HCT116 (cell line): ENCODE measurements around the gene SIK3. TPM values are rescaled to one million over a fixed set of nuclear protein-coding genes. Genes with fewer than 3 reads are reported as not detected.

Experiments used
- ATAC-seq: fragments of 200-7000 bp; cut with Tn5 transposase; 2 replicates; pipeline ENCODE4 v1.9.1; 2020; ENCODE audit warnings: mild to moderate bottlenecking, moderate library complexity
- BruUV-seq: library from RNA; stranded (reverse); fragments of 400-500 nt; replicated peaks from 2 replicates; lab custom pipeline; 2021; lab: Mats Ljungman, UMichigan
- CTCF ChIA-PET: fragments of 300-600 bp; sonication (Branson Sonifier 250); formaldehyde crosslinking; loops from one replicate; lab custom pipeline; 2021; ENCODE audit warnings: antibody characterized with exemption; lab: Charles Lee
- POLR2A ChIA-PET: fragments of 300-600, 350-600 bp; sonication (Branson Sonifier 250); formaldehyde crosslinking; loops from one replicate; lab custom pipeline; 2021; ENCODE audit warnings: antibody characterized with exemption; lab: Charles Lee
- RAD21 ChIA-PET, 2 experiments: fragments of 300-600 bp; sonication (Branson Sonifier 250); formaldehyde crosslinking; loops; one replicate each; lab custom pipeline; 2023; ENCODE audit warnings: low total read pairs in 2 of 2; ENCODE audit not compliant: uncharacterized antibody in 2 of 2, unreplicated experiment in 2 of 2, low non-redundant PET in 1 of 2; lab: Charles Lee
- DNase-seq: peaks from one replicate; pipeline ENCODE4 v3.0.0-alpha.2; 2010; ENCODE audit warnings: low read depth, low spot score
- H2AFZ ChIP-seq: fragments of 200-600 bp; shearing (Covaris generic), sonication (generic); 2 replicates; pipeline ENCODE4 v1.6.1; 2017; ENCODE audit warnings: low read depth, mixed run types, mixed read lengths, antibody characterized with exemption, low read length; ENCODE audit not compliant: poor library complexity, severe bottlenecking
- H3K27ac ChIP-seq: 2 replicates; pipeline ENCODE4 v1.5.1; 2012; ENCODE audit warnings: low read depth, low read length
- H3K27me3 ChIP-seq: fragments of 200-600 bp; sonication (generic); 2 replicates; pipeline ENCODE4 v1.6.1; 2016; ENCODE audit warnings: mixed run types, low read length, mixed read lengths; ENCODE audit not compliant: insufficient read depth
- H3K36me3 ChIP-seq, 2 experiments: fragments of 200-500 bp in 1 of 2; fragments of 200-600 bp in 1 of 2; sonication (Bioruptor generic) in 1 of 2; sonication (generic) in 1 of 2; 2 replicates each; pipeline versions ENCODE4 v1.5.1 to v1.6.1; 2014 to 2016; ENCODE audit warnings: low read length in 2 of 2, inconsistent platforms in 1 of 2, mixed read lengths in 1 of 2, mixed run types in 1 of 2; ENCODE audit not compliant: insufficient read depth in 2 of 2, control insufficient read depth in 1 of 2
- H3K4me1 ChIP-seq, 2 experiments: fragments of 200-600 bp in 1 of 2; sonication (generic) in 1 of 2; 2 replicates each; pipeline versions ENCODE4 v1.5.1 to v1.6.1; 2012 to 2017; ENCODE audit warnings: low read length in 2 of 2, inconsistent platforms in 1 of 2, mild to moderate bottlenecking in 1 of 2, mixed read lengths in 1 of 2, mixed run types in 1 of 2, moderate library complexity in 1 of 2; ENCODE audit not compliant: insufficient read depth in 2 of 2, control insufficient read depth in 1 of 2
- H3K4me2 ChIP-seq: fragments of 200-600 bp; sonication (generic); 2 replicates; pipeline ENCODE4 v1.6.1; 2017; ENCODE audit warnings: mixed run types, low read length, mixed read lengths
- H3K4me3 ChIP-seq, 2 experiments: fragments of 200-600 bp in 1 of 2; sonication (generic) in 1 of 2; replicated peaks in 1 of 2; 2 replicates each; pipeline ENCODE4 v1.5.1; 2011 to 2016; ENCODE audit warnings: low read length in 2 of 2, control low read depth in 1 of 2, low read depth in 1 of 2, mild to moderate bottlenecking in 1 of 2, mixed read lengths in 1 of 2, mixed run types in 1 of 2
- H3K79me2 ChIP-seq: fragments of 200-600 bp; sonication (generic); 2 replicates; pipeline ENCODE4 v1.6.1; 2017; ENCODE audit warnings: mild to moderate bottlenecking, mixed run types, low read length, moderate library complexity, mixed read lengths; ENCODE audit not compliant: insufficient read depth
- H3K9ac ChIP-seq: fragments of 200-600 bp; sonication (generic); 2 replicates; pipeline ENCODE4 v1.6.1; 2016; ENCODE audit warnings: low read length, mixed read lengths
- H3K9me2 ChIP-seq: fragments of 200-600 bp; sonication (generic), shearing (Covaris generic); 2 replicates; pipeline ENCODE4 v1.6.1; 2017; ENCODE audit warnings: mixed run types, mild to moderate bottlenecking, moderate library complexity; ENCODE audit not compliant: insufficient read depth
- H3K9me3 ChIP-seq, 2 experiments: fragments of 200-500 bp in 1 of 2; fragments of 200-600 bp in 1 of 2; sonication (Bioruptor generic) in 1 of 2; sonication (generic) in 1 of 2; 2 replicates each; pipeline ENCODE4 v1.6.1; 2014 to 2017; ENCODE audit warnings: low read length in 2 of 2, mixed read lengths in 2 of 2, inconsistent platforms in 1 of 2, low read depth in 1 of 2, mild to moderate bottlenecking in 1 of 2, mixed run types in 1 of 2, moderate library complexity in 1 of 2; ENCODE audit not compliant: control insufficient read depth in 1 of 2, insufficient read depth in 1 of 2
- H4K20me1 ChIP-seq: fragments of 200-600 bp; sonication (generic), shearing (Covaris generic); 2 replicates; pipeline ENCODE4 v1.6.1; 2017; ENCODE audit warnings: mixed run types, mild to moderate bottlenecking, moderate library complexity; ENCODE audit not compliant: insufficient read depth
- CEBPB ChIP-seq: IDR thresholded peaks from 2 replicates; pipeline ENCODE4 v1.6.1; 2012; ENCODE audit warnings: low read depth
- CTCF ChIP-seq, 3 experiments: fragments of 200-600 bp in 1 of 3; sonication (generic) in 1 of 3; IDR thresholded peaks in 2 of 3; conservative IDR thresholded peaks in 1 of 3; 2 replicates each; pipeline ENCODE4 v1.5.1; 2012 to 2017; ENCODE audit warnings: low read depth in 2 of 3, low read length in 2 of 3, antibody characterized with exemption in 1 of 3, borderline replicate concordance in 1 of 3, control low read depth in 1 of 3, mild to moderate bottlenecking in 1 of 3, mixed read lengths in 1 of 3, mixed run types in 1 of 3, moderate library complexity in 1 of 3; ENCODE audit not compliant: insufficient read depth in 1 of 3
- EGR1 ChIP-seq: IDR thresholded peaks from 2 replicates; pipeline ENCODE4 v1.6.1; 2012; ENCODE audit warnings: low read depth
- ELF1 ChIP-seq: IDR thresholded peaks from 2 replicates; pipeline ENCODE4 v1.6.1; 2012; ENCODE audit warnings: low read depth, borderline replicate concordance
- EZH2phosphoT487 ChIP-seq: fragments of 200-600 bp; IDR thresholded peaks from 2 replicates; pipeline ENCODE4 v1.6.1; 2018; ENCODE audit warnings: antibody characterized with exemption, borderline replicate concordance
- POLR2A ChIP-seq: IDR thresholded peaks from 2 replicates; pipeline ENCODE4 v1.7.0; 2011; ENCODE audit warnings: borderline replicate concordance; ENCODE audit not compliant: insufficient read depth, insufficient read length; ENCODE audit errors: extremely low read depth
- POLR2AphosphoS5 ChIP-seq: IDR thresholded peaks from 2 replicates; pipeline ENCODE4 v1.6.1; 2011; ENCODE audit warnings: mild to moderate bottlenecking, low read depth, low read length, moderate library complexity
- REST ChIP-seq: IDR thresholded peaks from 2 replicates; pipeline ENCODE4 v1.6.1; 2012; ENCODE audit warnings: low read depth
- SP1 ChIP-seq: IDR thresholded peaks from 2 replicates; pipeline ENCODE4 v1.6.1; 2012; ENCODE audit warnings: low read depth
- SRF ChIP-seq: IDR thresholded peaks from 2 replicates; pipeline ENCODE4 v1.6.1; 2012; ENCODE audit warnings: low read depth
- TCF7L2 ChIP-seq: IDR thresholded peaks from 2 replicates; pipeline ENCODE4 v1.7.0; 2011; ENCODE audit warnings: borderline replicate concordance, inconsistent platforms; ENCODE audit not compliant: insufficient read depth, insufficient read length; ENCODE audit errors: extremely low read depth
- ZBTB33 ChIP-seq: IDR thresholded peaks from 2 replicates; pipeline ENCODE4 v1.6.1; 2011; ENCODE audit warnings: mild to moderate bottlenecking, low read length, moderate library complexity; ENCODE audit not compliant: insufficient replicate concordance; ENCODE audit errors: extremely low read depth
- ZNF274 ChIP-seq: fragments of 200-500 bp; sonication (Bioruptor generic); IDR thresholded peaks from 2 replicates; pipeline ENCODE4 v1.6.1; 2014; ENCODE audit warnings: mild to moderate bottlenecking, low read depth, low read length, inconsistent platforms
- intact Hi-C: fragments of 100-400 bp; cut with micrococcal nuclease; formaldehyde crosslinking; loops from 2 replicates; pipeline ENCODE4 v1.10.0; 2022
- total RNA-seq: library from RNA; stranded (reverse); gene quantifications from one replicate; pipeline ENCODE4 v1.2.1, GENCODE V29; 2021; ENCODE audit not compliant: unreplicated experiment
- TF ChIP-seq, protein P1 (sequence below): IDR thresholded peaks from 2 replicates; pipeline ENCODE4 v1.6.1; 2012

The SIK3 gene
- total RNA-seq, 1 experiment from 2014 or later = 21.0 TPM

- H3K27ac ChIP-seq = no peak overlapping the region
- no peak for TF ChIP-seq CEBPB
- no peak for TF ChIP-seq POLR2AphosphoS5
- no peak for TF ChIP-seq ELF1
- TF ChIP-seq TCF7L2 = no peak
- no peak for TF ChIP-seq REST
- no peak for TF ChIP-seq EZH2phosphoT487
- TF ChIP-seq SRF = no peak
- TF ChIP-seq EGR1 = no peak
- TF ChIP-seq, protein P1, sequence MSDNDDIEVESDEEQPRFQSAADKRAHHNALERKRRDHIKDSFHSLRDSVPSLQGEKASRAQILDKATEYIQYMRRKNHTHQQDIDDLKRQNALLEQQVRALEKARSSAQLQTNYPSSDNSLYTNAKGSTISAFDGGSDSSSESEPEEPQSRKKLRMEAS = no peak
- TF ChIP-seq CTCF (IDR thresholded peaks at IDR 0.05 in 2 of 3, conservative IDR thresholded peaks at IDR 0.05 in 1 of 3; ENCODE audit: borderline replicate concordance in 1 of 3, insufficient read depth in 1 of 3, low read depth in 2 of 3, low read length in 2 of 3) = no peak
- TF ChIP-seq POLR2A = no peak
- TF ChIP-seq ZNF274 = no peak
- TF ChIP-seq SP1 = no peak
- TF ChIP-seq ZBTB33 = no peak
- ChIA-PET RAD21 (no interaction called here), POLR2A (no interaction called here), CTCF (no interaction called here)
- no peaks in the 10 kb centered on the region for H3K9me2 ChIP-seq
- no peak for DNase-seq
- no peak overlapping the region for H3K9ac ChIP-seq
- peaks cover 1% of the 10 kb centered on the region; the same call in 1 of the 2 replicates for H3K27me3 ChIP-seq
- peaks cover 0 to 3% of the 10 kb centered on the region in 2 experiments; a peak in 1 of 4 replicates for H3K4me1 ChIP-seq
- H3K9me3 ChIP-seq = no peaks in the 10 kb centered on the region
- H3K4me3 ChIP-seq = no peak overlapping the region
- no peak overlapping the region for H3K4me2 ChIP-seq
- ATAC-seq = no peak
- no TSS peak for BruUV-seq
- H2AFZ ChIP-seq = no peak overlapping the region
- no peaks in the 10 kb centered on the region for H3K36me3 ChIP-seq
- H3K79me2 ChIP-seq = peaks cover 64% of the 10 kb centered on the region
- peaks cover 23% of the 10 kb centered on the region for H4K20me1 ChIP-seq
- intact Hi-C loops = no loop called here
These were observed 34.0 kb downstream of the SIK3 start for GRCh38 chr11:117064275-117064674.
